22Rv1 (cell line): ENCODE results near the gene EYA2.

Source experiments
- H3K27ac ChIP-seq: fragments of 450-650 bp; 2 replicates; pipeline ENCODE4 v1.5.1; 2017
- ZFX ChIP-seq: fragments of 450-650 bp; IDR thresholded peaks from 2 replicates; pipeline ENCODE4 v1.6.1; 2017; ENCODE audit warnings: antibody characterized with exemption, borderline replicate concordance
- TF ChIP-seq, protein P1 (sequence below): fragments of 450-650 bp; IDR thresholded peaks from 2 replicates; pipeline ENCODE4 v1.5.1; 2017; ENCODE audit warnings: mild to moderate bottlenecking

EYA2 gene

DNA sequence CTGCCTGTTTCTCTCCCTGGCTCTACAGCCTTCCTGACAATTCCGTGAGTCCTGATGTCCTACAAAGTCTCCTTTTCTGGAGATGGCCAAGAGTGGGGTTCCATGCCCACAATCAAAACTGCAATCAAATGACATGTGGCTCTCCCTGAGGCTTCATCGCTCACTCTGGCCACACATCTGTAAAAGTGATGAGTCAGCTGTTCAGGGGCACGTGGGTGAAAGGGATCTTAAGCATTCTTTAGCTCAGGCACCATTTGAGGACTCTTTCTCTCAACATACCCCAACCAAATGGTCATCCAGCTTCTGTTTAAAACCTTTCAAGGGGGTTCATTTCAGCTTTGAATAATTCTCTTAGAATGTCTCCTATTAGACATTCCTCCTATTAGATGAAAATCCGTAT, 42.3 kb upstream of the EYA2 start:
- TF ChIP-seq, protein P1, sequence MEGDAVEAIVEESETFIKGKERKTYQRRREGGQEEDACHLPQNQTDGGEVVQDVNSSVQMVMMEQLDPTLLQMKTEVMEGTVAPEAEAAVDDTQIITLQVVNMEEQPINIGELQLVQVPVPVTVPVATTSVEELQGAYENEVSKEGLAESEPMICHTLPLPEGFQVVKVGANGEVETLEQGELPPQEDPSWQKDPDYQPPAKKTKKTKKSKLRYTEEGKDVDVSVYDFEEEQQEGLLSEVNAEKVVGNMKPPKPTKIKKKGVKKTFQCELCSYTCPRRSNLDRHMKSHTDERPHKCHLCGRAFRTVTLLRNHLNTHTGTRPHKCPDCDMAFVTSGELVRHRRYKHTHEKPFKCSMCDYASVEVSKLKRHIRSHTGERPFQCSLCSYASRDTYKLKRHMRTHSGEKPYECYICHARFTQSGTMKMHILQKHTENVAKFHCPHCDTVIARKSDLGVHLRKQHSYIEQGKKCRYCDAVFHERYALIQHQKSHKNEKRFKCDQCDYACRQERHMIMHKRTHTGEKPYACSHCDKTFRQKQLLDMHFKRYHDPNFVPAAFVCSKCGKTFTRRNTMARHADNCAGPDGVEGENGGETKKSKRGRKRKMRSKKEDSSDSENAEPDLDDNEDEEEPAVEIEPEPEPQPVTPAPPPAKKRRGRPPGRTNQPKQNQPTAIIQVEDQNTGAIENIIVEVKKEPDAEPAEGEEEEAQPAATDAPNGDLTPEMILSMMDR: no peak
- TF ChIP-seq ZFX: no peak
- no peak overlapping the region for H3K27ac ChIP-seq

DNA sequence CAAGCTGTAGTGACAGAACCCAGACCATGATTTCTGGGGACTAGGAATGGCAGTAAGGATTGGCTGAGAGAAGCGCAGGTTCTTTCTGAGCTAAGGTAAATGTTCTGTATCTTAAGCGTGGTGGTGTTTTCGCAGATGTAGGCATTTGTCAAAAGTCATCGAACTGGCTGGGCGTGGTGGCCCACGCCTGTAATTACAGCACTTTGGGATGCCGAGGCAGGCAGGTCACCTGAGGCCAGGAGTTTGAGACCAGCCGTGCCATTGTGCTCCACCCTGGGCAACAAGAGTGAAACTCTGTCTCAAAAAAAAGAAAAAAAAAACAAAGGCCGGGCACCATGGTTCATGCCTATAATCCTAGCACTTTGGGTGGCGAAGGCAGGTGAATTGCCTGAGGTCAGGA, 40.7 kb upstream of the EYA2 start:
- TF ChIP-seq ZFX: no peak
- TF ChIP-seq, protein P1: no peak
- H3K27ac ChIP-seq: no peak overlapping the region

DNA sequence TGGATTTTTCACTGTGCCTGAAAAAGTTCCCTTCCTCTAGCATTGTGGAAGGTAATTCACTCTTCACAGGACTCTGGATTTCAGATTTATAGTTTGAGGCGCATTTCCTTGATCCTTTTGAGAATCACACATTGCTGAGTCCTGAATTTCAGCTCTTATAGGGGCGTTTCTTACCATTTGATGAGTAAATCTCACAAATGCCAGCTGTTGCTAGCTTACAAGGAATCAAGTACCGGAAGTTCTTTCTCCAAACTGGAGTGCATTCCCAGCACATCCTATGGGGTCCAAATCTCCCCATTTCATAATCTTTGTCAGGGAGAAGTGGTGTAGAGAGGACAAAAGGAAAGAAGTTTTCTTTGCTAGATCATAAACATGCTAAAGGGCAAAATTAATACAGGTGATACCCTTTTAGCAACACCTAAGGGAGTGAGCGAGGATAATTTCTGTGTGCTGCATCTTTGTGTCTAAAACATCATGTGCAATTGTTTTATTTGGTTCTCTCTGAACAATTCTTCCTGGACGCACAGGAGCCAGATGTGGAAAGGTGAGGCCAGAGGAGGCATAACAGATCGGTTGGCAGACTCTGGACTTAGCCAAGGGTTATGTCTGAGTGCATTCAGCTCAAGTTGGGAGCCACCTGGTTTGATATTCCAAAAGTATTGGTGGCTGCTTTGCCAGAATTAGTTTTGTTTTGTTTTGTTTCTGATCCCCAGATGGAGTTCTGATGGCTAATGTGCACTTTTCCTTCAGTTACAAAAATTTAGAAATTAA, 37.4 kb upstream of the EYA2 start:
- TF ChIP-seq ZFX: no peak
- TF ChIP-seq, protein P1: no peak
- H3K27ac ChIP-seq: no peak overlapping the region

DNA sequence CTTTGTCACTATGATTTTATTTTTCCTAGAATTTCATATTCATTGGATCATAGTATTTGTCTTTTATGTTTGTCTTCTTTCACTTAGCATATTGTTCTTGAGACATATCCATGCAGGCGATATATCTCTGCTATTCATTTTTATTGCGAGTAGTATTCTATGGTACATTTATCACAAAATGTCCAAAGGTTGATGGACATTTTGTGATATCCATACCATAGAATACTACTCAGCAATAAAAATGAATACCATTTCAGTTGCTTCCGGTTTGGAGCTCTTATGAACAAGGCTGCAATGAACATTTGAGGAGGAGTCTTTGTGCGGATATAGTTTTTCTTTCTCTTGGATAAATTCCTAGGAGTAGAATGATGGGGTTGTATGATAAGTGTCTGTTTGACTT, 28.8 kb upstream of the EYA2 start:
- H3K27ac ChIP-seq: no peak overlapping the region
- TF ChIP-seq, protein P1: no peak
- TF ChIP-seq ZFX: no peak

DNA sequence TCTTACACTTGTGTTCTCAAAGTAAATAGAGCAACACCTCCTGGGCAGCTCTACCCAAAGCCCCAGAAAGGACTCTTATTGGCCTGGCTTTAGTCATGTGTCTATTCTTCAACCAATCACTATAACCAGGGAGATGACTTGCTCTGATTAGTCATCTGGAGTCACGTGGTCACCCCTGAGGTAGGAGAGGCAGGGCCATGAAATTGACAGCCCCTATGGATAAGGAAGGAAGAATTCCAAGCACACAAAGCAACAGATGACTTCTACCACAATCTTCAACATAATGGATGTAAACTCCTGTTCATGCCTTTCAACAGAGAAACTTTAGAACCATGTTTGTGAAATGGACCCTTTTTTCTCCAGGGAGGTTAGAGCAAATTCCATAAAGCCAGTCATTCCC, 24.6 kb upstream of the EYA2 start:
- no peak for TF ChIP-seq ZFX
- TF ChIP-seq, protein P1: no peak
- H3K27ac ChIP-seq: no peak overlapping the region

DNA sequence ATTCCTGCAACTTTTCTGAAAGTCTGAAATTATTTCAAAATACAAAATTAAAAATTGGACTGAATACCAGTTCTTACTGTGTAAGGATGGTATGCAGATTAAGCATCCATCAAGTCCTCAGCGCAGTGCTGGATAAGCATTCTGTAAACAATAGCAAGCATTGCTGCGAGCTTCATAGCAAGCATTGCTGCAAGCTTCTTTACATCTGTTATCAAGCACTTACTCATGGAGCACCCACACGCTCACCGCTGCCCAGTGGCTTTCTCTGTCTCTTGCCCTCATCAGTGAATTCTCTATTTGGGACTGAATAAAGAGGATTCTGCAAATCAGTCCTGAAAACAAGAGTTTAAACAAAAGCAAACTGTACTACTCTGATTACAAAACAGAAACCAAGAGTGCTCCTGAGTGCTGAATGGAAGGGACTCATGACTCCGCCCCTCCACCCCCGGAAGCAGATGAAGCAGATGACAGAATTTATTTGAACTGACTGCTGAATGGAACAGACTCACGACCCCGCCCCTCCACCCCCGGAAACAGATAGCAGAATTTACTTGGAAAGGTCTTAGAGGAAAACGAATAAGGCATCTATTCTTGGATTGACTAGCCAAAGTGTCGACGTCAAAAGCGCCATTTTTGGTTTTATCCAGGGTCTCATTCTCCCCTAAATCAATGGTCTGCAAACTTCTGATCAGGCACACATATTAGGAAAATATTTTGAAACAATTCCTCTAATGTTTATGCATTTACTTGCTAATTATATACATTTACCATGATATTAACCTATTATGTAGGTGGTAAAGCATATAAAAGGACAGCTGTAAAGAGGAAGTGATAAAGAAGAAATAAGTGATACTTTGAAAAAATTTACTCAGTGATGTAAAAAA, 22.1 kb upstream of the EYA2 start:
- TF ChIP-seq ZFX: no peak
- TF ChIP-seq, protein P1: no peak

DNA sequence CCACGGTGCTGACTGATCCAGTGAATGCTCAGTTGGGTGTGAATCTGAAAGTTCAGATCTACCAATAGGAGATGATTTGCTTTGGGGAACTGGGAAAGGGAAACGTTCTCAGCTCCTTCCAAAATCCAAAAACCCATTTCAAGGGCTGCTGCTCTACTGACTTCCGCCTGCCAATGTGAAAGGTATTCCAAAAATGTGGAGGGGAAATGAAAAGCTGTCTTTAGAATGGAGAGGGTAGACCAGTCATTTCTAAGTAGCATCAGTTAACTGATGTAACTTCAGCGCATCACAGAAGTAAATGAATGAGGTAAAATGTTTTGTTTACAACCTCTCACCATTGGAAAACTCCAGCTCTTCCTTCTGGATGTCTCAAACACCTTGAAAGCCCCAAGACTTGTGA, 19.6 kb upstream of the EYA2 start:
- no peak overlapping the region for H3K27ac ChIP-seq
- TF ChIP-seq, protein P1: no peak
- no peak for TF ChIP-seq ZFX

More for the DNA sequence above, 22.1 kb upstream of the EYA2 start:
- no peak overlapping the region for H3K27ac ChIP-seq
